Lower lobe of right lung (tissue), 2 donors: ENCODE results near the gene RAB11FIP5. TPM values are rescaled to one million over a fixed set of nuclear protein-coding genes. Genes with fewer than 3 reads are reported as not detected.
A peak's percentile ranks its signal among the peaks of the same experiment; 100 is the strongest.

Experiments
- ATAC-seq, 2 donors: fragments of 200-7000 bp; cut with Tn5 transposase; one replicate each; pipeline ENCODE4 v1.9.1; 2020 to 2022; ENCODE audit warnings: mild to moderate bottlenecking in 2 of 2, moderate library complexity in 2 of 2
- DNase-seq: peaks from one replicate; pipeline ENCODE4 v3.0.0-alpha.2; 2020
- H3K27ac ChIP-seq: fragments of 200-600 bp; one replicate; pipeline ENCODE4 v1.8.0; 2022
- H3K27me3 ChIP-seq: fragments of 200-600 bp; one replicate; pipeline ENCODE4 v1.8.0; 2022; ENCODE audit warnings: low read depth
- H3K36me3 ChIP-seq: fragments of 200-600 bp; one replicate; pipeline ENCODE4 v1.8.0; 2022; ENCODE audit warnings: mild to moderate bottlenecking
- H3K4me1 ChIP-seq: fragments of 200-600 bp; one replicate; pipeline ENCODE4 v1.8.0; 2022
- H3K4me3 ChIP-seq: fragments of 200-600 bp; one replicate; pipeline ENCODE4 v1.8.0; 2022; ENCODE audit warnings: mild to moderate bottlenecking
- H3K9me3 ChIP-seq: fragments of 200-600 bp; one replicate; pipeline ENCODE4 v1.8.0; 2022
- CTCF ChIP-seq: fragments of 200-600 bp; IDR thresholded peaks from one replicate; pipeline ENCODE4 v1.8.0; 2022; ENCODE audit warnings: antibody characterized with exemption, mild to moderate bottlenecking
- intact Hi-C: fragments of 100-400 bp; cut with DNase I; formaldehyde crosslinking; loops from one replicate; pipeline ENCODE4 v1.11.0; 2022
- total RNA-seq: library from RNA; stranded (reverse); fragmentation: NEBNext Ultra II Directional; extraction: Animal tissue kit (Norgen Biotek cat#: 25700); gene quantifications from one replicate; pipeline ENCODE4 v1.2.1, GENCODE V29; 2021
- donor health status: DM: no; HTN: yes; CAD: no; lungs with severe emphysema.

Gene RAB11FIP5
- total RNA-seq, 1 donor from 2014 or later, result 20.6 TPM

- H3K36me3 ChIP-seq, result peaks cover 13% of the 10 kb centered on the region
- ATAC-seq, result no peak
- no peak for DNase-seq
- no peaks in the 10 kb centered on the region for H3K27me3 ChIP-seq
- H3K9me3 ChIP-seq, result no peaks in the 10 kb centered on the region
- intact Hi-C loops, result no loop called here
- no peak for TF ChIP-seq CTCF
- H3K4me3 ChIP-seq, result no peak overlapping the region
- H3K27ac ChIP-seq, result no peak overlapping the region
- peaks cover 8% of the 10 kb centered on the region for H3K4me1 ChIP-seq
Observed at GRCh38 chr2:73076701-73077423, 35.9 kb downstream of the RAB11FIP5 start.

GRCh38 chr2:73075477-73076373 is 37.0 kb downstream of the RAB11FIP5 start:
- Histone ChIP-seq H3K4me1 (peaks cover 8% of the 10 kb centered on the region), H3K36me3 (peaks cover 13% of the 10 kb centered on the region), H3K9me3 (no peaks in the 10 kb centered on the region), H3K4me3 (no peak overlapping the region), H3K27ac (no peak overlapping the region), H3K27me3 (no peaks in the 10 kb centered on the region)
- no peak for TF ChIP-seq CTCF
- ATAC-seq, result no peak
- DNase-seq, result no peak
- intact Hi-C loops, result no loop called here

- intact Hi-C loops, result no loop called here
- no peak for DNase-seq
- no peaks in the 10 kb centered on the region for H3K27me3 ChIP-seq
- no peak overlapping the region for H3K4me3 ChIP-seq
- H3K4me1 ChIP-seq, result peaks cover 19% of the 10 kb centered on the region
- H3K9me3 ChIP-seq, result no peaks in the 10 kb centered on the region
- H3K27ac ChIP-seq, result no peak overlapping the region
- H3K36me3 ChIP-seq, result peaks cover 5% of the 10 kb centered on the region
- no peak for ATAC-seq
- TF ChIP-seq CTCF, result no peak
Observed at GRCh38 chr2:73074110-73075069, 38.4 kb downstream of the RAB11FIP5 start.

- ATAC-seq, result no peak
- H3K4me3 ChIP-seq, result peak overlapping the region; percentile 99
- H3K36me3 ChIP-seq, result peaks cover 5% of the 10 kb centered on the region
- peak overlapping the region; percentile 95 for H3K27ac ChIP-seq
- H3K27me3 ChIP-seq, result no peaks in the 10 kb centered on the region
- DNase-seq, result no peak
- intact Hi-C loops, result no loop called here
- H3K9me3 ChIP-seq, result no peaks in the 10 kb centered on the region
- no peak for TF ChIP-seq CTCF
- peaks cover 29% of the 10 kb centered on the region for H3K4me1 ChIP-seq
Observed at GRCh38 chr2:73072416-73072815, 40.3 kb downstream of the RAB11FIP5 start.

- Histone ChIP-seq H3K27ac (peak overlapping the region; percentile 95), H3K27me3 (no peaks in the 10 kb centered on the region), H3K36me3 (peaks cover 5% of the 10 kb centered on the region), H3K4me1 (peaks cover 29% of the 10 kb centered on the region), H3K9me3 (no peaks in the 10 kb centered on the region), H3K4me3 (peak overlapping the region; percentile 99)
- DNase-seq (peak; percentile 59), ATAC-seq (peak in 1 of 2 donors; percentile 4)
- intact Hi-C loops, result no loop called here
- TF ChIP-seq CTCF, result no peak
Observed at GRCh38 chr2:73072129-73072395, 40.7 kb downstream of the RAB11FIP5 start.
